ENCODE data around the gene PLXDC2. TPM values are rescaled to one million over a fixed set of nuclear protein-coding genes. Genes with fewer than 3 reads are reported as not detected.

Gene PLXDC2
- total RNA-seq, 1 experiment from 2014 or later, result 38.7 TPM

DNA sequence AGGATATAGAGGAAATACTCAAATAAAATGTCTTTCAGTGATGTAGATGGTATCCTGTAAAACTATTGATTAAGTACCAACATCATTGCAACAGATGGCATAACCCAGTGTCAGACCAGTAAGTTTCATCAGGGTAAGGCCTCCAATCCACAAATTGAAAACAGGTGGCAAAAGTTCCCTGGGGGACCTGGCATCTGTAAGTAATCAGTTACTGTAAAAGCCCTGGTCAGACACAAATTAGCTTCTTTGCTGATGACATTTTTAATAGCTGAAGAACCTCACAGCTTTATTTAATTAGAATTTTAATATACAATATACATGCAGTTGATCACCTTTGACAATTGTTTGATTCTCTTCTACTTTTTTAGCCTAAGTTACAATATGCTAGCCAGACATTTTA, 152.5 kb downstream of the PLXDC2 start:
- Histone ChIP-seq H2AFZ (ENCODE audit: low read length) (no peak overlapping the region), H3K23ac (ENCODE audit: insufficient read length, low read depth, low read length) (no peak overlapping the region), H4K8ac (replicated peaks; ENCODE audit: insufficient read length, low read depth, low read length) (no peak overlapping the region), H4K5ac (ENCODE audit: insufficient read length, low read depth, low read length) (no peak overlapping the region), H3K23me2 (ENCODE audit: insufficient read length, low read depth, low read length, poor library complexity, severe bottlenecking) (no peaks in the 10 kb centered on the region), H3K27ac (ENCODE audit: insufficient read length, low read depth, low read length) (no peak overlapping the region), H2BK15ac (ENCODE audit: low read depth, low read length) (no peak overlapping the region), H2BK12ac (ENCODE audit: insufficient read length, low read depth, low read length) (no peak overlapping the region), H3K4me1 (ENCODE audit: insufficient read depth, low read length) (peaks cover 3% of the 10 kb centered on the region; the same call in 1 of the 2 replicates), H3T11ph (ENCODE audit: low read length) (no peak overlapping the region), H3K4ac (ENCODE audit: low read depth, low read length) (no peak overlapping the region), H3K79me2 (ENCODE audit: insufficient read depth, low read length) (no peaks in the 10 kb centered on the region), H4K20me1 (ENCODE audit: control insufficient read depth, insufficient read depth, insufficient read length) (no peaks in the 10 kb centered on the region), H3K14ac (ENCODE audit: insufficient read depth, low read length) (no peak overlapping the region), H3K27me3 (ENCODE audit: insufficient read depth, low read length) (no peaks in the 10 kb centered on the region), H3K56ac (ENCODE audit: insufficient read length, low read depth, low read length) (no peak overlapping the region), H3K4me2 (ENCODE audit: insufficient read depth, insufficient read length, low read length) (no peak overlapping the region), H3K18ac (ENCODE audit: insufficient read length, low read depth, low read length) (no peak overlapping the region), H3K9ac (ENCODE audit: extremely low read depth, insufficient read length, low read length) (no peak overlapping the region), H2BK5ac (ENCODE audit: insufficient read length, low read length) (no peak overlapping the region), H2BK20ac (ENCODE audit: low read depth, low read length, poor library complexity, severe bottlenecking) (no peak overlapping the region), H4K91ac (ENCODE audit: insufficient read length, low read depth, low read length) (no peak overlapping the region), H3K9me3 (ENCODE audit: control insufficient read depth, low read depth, low read length) (no peaks in the 10 kb centered on the region), H2BK120ac (ENCODE audit: low read depth, low read length, poor library complexity, severe bottlenecking) (no peak overlapping the region), H3K79me1 (ENCODE audit: insufficient read depth, low read depth, low read length, poor library complexity, severe bottlenecking) (no peaks in the 10 kb centered on the region), H2AK5ac (ENCODE audit: insufficient read length, low read length) (no peak overlapping the region)
- H3K27ac Mint-ChIP-seq, result no peak overlapping the region
- DNase-seq, result no peak
- no peaks in the 10 kb centered on the region for H3K27me3 Mint-ChIP-seq (ENCODE audit: low read depth)
- peaks cover 45 to 58% of the 10 kb centered on the region in 2 experiments for H3K4me1 Mint-ChIP-seq
- H3K4me3 Mint-ChIP-seq, result no peak overlapping the region
- H3K9me3 Mint-ChIP-seq, result no peaks in the 10 kb centered on the region
- H3K36me3 Mint-ChIP-seq (ENCODE audit: insufficient read depth in 1 of 3, low read depth in 3 of 3), result no peaks in the 10 kb centered on the region
- TF ChIP-seq, protein P1, sequence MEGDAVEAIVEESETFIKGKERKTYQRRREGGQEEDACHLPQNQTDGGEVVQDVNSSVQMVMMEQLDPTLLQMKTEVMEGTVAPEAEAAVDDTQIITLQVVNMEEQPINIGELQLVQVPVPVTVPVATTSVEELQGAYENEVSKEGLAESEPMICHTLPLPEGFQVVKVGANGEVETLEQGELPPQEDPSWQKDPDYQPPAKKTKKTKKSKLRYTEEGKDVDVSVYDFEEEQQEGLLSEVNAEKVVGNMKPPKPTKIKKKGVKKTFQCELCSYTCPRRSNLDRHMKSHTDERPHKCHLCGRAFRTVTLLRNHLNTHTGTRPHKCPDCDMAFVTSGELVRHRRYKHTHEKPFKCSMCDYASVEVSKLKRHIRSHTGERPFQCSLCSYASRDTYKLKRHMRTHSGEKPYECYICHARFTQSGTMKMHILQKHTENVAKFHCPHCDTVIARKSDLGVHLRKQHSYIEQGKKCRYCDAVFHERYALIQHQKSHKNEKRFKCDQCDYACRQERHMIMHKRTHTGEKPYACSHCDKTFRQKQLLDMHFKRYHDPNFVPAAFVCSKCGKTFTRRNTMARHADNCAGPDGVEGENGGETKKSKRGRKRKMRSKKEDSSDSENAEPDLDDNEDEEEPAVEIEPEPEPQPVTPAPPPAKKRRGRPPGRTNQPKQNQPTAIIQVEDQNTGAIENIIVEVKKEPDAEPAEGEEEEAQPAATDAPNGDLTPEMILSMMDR (conservative IDR thresholded peaks at IDR 0.05), result no peak

Measured in H9 (cell line).